Activated naive CD4-positive, alpha-beta T cell treated with Interleukin-2 at 50 U/mL for 16 hours (primary cell): Measurements from ENCODE around the gene ARFGAP1.

ENCODE experiments used
- DNase-seq: peaks from one replicate; pipeline ENCODE4 v3.0.0-alpha.2; 2020

ARFGAP1 gene

DNA sequence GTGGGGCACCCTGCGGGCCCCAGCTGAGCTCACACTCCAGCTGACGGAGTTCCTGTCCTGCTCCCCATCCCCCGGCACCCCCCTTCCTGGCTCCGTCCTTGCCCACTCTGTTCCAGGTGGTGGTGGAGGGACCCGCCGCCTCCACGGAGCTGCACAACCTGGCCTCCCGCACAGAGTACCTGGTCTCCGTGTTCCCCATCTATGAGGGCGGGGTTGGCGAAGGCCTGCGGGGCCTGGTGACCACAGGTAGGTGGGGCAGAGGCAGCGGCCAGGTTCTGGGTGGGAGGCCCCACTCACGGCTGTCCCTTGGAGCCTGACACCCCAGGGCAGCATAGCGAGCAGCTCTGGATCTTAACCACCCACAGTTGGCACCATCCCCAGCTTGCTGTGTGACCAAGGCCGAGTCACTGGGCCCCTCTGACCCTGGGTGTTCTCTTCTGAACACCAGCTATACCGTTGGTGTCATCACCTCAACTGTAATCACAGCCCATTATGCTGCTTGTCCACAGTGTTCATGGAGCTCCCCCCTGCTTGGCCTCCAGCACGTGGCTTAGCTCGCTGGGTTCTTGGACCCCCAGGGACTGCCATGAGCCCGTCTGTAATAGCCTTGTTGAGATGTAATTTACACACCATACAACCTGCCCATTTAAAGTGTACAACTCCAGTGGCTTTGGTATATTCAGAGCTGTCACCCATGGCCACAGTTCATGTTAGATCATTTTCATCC, 37.8 kb downstream of the ARFGAP1 start:
- DNase-seq, result no peak

GRCh38 chr20:63311186-63311832, 38.7 kb downstream of the ARFGAP1 start:
- DNase-seq, result no peak

DNA sequence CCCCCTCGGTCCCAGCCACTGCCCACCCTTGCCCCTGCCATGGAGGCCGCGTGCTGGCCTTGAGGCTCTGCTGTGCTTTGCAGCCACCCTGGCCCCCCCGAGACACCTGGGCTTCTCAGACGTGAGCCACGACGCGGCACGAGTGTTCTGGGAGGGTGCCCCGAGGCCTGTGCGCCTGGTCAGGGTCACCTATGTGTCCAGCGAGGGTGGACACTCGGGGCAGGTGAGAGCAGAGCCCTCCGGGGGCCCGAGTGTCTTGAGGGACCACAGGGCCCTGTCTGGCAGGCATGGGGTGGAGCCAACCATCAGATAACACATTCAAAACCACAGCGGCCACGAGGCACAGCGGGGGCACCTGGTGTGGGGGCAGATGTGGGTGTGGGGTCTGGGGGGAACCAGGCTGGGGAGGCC, 39.2 kb downstream of the ARFGAP1 start:
- no peak for DNase-seq

DNA sequence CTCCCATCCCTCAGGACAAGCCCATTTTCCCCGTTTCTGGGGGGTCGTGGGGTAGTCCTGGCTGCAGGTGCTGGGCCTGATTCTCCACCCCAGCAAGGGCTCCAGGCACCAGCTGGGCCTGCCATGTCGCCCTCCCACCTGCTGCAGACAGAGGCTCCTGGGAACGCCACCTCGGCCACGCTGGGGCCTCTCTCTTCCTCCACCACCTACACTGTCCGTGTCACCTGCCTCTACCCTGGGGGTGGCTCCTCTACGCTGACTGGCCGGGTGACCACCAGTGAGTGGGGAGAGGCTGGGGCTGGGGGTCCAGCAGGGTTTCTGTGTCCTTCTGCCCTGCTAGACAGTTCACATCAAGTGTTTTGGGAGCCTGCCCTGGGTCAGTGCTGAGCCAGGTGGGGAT, 39.7 kb downstream of the ARFGAP1 start:
- no peak for DNase-seq

GRCh38 chr20:63312690-63313348, 40.2 kb downstream of the ARFGAP1 start:
- DNase-seq, result no peak

DNA sequence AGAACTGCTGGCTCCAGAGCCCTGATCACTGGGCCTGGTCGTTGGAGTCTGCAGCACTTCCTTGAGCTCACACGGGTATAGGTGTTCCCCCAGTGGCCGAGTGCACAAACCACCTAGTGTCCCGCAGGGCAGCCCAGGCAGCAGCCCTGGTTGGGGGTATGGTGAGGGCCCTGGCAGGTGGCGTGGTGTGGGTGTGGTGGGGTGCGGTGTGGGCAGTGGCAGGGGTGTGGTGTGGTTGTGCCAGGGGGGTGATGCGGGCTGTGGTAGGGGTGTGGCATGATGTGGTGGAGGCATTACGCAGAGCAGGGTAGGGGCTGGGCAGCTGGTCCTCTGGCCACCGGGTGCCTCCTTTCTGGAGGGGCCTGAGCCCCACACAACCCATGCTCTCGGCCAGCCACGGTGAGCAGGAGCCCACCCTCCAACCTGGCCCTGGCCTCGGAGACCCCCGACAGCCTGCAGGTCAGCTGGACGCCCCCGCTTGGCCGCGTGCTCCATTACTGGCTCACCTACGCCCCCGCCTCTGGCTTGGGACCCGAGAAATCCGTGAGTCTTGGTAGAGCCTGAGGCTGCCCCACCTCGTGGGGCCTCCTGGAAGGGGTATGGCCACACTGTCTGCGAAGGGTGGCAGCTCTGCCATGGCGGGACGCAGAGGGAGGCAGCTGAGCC, 40.9 kb downstream of the ARFGAP1 start:
- DNase-seq, result no peak

- DNase-seq, result no peak
These were observed 41.4 kb downstream of the ARFGAP1 start for GRCh38 chr20:63314015-63314471.

- DNase-seq, result no peak
These were observed 42.1 kb downstream of the ARFGAP1 start for GRCh38 chr20:63314566-63315239.

DNA sequence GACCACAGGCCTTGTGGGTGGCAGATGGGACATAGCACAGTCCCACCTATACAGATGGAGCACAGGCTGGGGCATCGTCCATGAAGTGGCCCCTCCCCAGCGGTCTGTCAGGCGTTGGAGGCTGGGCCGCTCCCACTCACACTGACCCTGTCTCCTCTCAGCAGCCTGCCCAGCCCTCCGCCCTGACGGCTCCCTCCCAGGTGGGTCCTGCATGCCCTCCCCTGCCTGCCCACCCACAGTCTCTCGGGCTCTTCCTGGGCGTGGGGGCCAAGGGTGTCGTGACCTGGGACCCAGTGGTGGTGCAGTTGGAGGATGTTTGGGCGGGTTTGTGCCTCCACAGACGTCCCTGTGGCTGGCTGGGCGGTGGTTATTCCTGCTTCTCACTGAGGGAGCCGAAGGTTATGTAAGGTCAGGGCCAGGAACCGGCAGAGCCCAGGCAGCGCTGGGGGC, 42.7 kb downstream of the ARFGAP1 start:
- DNase-seq, result no peak

DNA sequence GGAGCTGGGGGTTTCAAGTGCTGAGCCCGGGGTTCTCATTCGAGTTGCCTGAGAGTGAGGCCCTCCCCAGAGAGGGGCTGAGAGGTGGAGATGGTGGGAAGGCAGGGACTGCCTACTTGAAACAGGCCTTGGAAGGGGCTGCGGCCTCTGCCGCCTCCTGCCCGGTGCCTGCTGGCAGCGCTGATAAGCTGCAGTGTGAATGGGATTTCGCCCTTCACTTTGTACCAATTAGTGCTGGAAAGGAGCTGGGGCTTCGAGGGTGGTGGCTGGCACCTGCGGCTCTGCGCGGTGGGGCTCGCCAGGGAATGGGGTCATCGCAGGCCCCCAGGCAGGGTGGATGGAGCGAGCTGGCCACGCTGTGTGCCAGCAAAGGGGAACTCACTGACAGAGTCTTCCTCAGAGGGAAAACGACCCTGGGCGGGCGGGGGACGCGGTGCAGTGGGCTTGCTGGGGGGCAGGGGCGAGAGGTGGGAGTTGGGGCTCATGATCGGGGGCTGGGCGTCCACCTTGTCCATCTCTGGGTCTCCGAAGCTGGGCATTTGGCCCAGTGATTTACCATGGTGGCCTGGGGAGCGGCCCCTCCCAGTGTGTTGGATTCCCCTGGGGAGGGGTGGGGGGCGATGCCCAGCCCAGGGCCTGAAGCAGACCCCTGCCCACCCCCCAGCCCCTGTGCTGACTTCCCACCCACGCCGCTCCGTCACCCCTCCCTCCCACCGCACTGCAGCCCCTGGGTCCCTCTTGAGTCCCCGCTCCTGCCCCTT, 43.3 kb downstream of the ARFGAP1 start:
- DNase-seq, result no peak

GRCh38 chr20:63316502-63316921, 43.9 kb downstream of the ARFGAP1 start:
- no peak for DNase-seq

DNA sequence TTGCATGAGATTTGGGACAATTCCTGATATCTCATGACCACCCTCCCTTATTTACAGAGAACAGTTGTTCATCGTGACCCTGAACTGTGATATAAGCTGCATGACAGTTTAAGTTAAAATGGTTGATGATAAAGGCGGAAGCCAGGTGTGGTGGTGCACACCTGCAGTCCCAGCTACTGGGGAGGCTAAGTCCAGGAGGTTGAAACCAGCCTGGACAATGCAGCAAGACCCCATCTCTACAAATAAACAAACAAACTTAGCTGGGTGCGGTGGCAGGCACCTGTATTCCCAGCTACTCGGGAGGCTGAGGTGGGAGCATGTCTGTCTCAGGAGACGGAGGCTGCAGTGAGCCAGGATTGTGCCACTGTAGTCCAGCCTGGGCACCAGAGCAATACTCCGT, 44.4 kb downstream of the ARFGAP1 start:
- no peak for DNase-seq

DNA sequence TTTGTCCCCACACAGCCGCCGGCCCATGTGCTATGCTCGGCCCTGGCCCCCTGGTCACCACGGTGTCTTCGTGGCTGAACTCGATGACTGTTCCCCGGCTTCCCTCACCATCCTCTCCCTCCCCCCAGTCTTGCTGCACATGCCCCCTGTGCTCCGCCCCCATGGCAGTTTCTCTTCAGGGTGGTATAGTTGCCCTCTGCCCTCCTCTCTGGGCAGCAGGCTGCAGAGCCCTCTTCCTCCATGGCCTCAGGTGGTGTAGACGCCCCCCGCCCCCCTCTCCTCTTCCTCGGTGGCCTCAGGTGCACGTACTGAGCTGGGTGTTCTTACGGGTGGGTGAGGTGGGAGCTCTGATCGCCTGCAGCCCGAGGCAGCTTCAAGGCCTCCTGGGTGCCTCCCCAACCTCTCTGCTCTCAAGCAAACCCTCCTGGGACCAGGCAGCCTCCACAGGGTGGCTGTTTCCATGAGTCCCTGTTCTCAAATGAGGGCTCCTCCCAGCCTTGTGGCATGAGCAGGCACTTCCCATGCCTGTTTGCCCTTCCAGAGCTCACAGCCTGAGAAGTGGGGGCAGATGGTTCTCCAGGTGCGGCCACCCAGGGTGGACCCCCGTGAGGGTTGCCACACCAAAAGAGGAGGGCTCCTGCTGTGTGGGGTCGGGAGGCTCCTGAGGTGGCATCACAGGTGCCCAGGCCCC, 45.1 kb downstream of the ARFGAP1 start:
- no peak for DNase-seq

DNA sequence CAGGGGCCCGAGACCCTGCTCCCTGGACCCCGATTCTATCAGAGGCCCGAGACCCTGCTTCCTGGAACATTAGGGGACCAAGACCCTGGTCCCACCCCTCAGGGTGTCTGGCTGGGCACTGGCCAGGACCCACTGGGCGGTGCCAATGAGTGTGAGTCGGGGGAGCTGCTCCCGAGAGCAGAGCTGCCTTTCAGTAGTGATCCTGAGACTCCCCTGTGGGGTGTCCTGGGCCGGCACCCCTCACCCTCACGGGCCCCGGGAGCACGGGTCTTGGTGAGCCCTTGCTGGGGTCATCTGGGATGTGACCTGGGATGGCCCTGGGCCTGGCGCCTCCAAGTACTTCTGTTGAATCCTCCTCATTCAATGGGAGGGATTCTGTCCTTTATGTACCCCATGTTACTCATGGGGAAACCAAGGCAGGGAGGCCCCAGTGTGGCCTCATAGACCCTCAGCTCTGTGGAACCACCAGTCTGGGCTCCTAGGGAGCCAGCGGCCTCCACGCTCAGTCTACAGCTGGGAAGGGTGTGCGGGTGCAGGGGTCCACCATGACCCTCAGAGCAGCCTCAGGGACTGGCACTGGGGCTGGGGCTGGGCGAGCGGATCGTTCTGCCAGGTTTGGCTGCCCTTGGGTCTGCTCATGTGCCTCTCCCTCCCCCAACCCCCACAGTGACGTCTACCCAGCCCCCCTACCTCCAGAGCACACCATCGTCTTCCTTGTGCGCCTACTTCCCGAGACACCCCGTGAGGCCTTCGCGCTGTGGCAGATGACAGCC, 46.0 kb downstream of the ARFGAP1 start:
- DNase-seq, result no peak

GRCh38 chr20:63319164-63320040, 46.8 kb downstream of the ARFGAP1 start:
- no peak for DNase-seq

DNA sequence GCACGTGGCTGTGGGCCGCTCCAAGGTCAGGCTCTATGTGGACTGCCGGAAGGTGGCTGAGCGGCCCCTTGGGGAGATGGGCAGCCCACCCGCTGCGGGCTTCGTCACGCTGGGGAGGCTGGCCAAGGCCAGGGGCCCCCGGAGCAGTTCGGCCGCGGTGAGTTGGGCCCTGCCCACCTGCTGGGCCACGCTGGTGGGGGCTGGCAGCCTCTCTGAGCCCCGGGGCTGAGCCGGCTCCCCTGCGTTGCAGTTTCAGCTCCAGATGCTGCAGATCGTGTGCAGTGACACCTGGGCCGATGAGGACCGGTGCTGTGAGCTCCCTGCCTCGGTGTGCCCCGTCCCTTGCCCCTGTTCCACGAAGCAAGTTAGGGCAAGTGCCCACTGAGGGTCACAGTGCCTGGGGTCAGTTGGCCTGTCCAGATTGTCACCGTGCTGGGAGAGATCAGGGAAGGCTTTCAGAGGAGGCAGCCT, 47.5 kb downstream of the ARFGAP1 start:
- no peak for DNase-seq

- DNase-seq, result no peak
These were observed 48.1 kb downstream of the ARFGAP1 start for GRCh38 chr20:63320616-63321147.

GRCh38 chr20:63321148-63321831, 48.7 kb downstream of the ARFGAP1 start:
- no peak for DNase-seq
